22Rv1 (cell line): ENCODE measurements around the gene EIF3L.

ENCODE experiments used
- H3K27ac ChIP-seq: fragments of 450-650 bp; 2 replicates; pipeline ENCODE4 v1.5.1; 2017
- CTCF ChIP-seq: fragments of 450-650 bp; IDR thresholded peaks from 2 replicates; pipeline ENCODE4 v1.5.1; 2017; ENCODE audit warnings: mild to moderate bottlenecking
- ZFX ChIP-seq: fragments of 450-650 bp; IDR thresholded peaks from 2 replicates; pipeline ENCODE4 v1.6.1; 2017; ENCODE audit warnings: antibody characterized with exemption, borderline replicate concordance

Gene EIF3L

DNA sequence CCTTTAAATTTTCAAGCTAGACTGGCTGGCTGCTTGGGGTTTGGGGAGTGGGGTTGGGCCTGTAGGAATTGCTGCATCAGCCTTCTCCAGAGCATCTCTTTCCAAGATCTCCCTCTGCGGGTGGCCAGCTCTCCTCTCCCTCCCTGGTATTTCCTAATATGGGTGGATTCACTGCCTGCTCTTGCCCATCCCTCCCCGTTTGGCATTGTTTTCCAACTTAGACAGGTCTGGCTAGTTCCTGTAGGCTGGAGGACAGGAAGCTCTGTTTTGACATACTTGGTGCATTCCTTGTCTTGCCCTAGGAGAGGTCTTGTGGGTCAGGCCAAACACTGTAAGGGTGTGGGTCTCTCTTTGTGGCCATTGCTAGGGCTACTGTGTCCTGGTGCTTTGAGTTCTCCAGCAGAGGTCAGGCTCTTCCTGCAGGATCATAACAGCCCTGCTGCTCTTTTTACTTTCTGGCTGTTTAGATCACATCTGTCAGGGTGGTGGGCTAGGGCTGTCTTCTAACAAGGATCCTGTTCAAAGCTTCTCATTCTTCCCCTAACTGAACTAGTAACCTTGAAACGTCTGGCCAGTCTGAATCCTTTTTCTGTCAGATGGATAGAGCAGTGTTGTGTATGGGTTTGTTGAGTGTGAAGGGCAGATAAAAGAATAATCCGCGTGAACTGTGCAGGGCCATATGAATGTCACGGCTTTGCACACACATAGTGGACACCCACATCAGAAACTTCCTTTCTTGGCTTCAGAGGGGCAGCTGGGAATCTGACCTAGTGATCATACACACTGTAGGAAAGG is 38.6 kb downstream of the EIF3L start:
- TF ChIP-seq CTCF (peak; percentile 42), ZFX (no peak)
- H3K27ac ChIP-seq: peak overlapping the region; percentile 46

DNA sequence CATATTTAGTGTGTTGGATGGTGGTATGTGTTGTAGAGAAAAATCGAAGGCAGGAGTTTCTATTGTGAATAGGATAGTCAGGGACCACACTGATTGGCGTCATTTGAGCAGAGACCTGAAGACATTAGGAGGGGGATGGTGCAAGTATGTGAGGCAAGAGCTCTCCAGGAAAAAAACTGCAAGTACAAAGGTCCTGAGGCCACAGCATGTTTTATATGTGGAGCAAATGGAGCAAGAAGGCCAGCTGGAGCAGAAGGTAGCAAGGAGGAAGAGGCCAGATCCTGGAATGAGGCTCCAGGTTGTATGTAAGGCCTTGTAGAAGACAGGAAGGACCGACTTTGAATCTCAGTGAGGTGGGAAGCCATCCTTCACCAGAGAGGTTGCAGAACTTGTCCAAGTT is 42.7 kb downstream of the EIF3L start:
- no peak overlapping the region for H3K27ac ChIP-seq
- TF ChIP-seq ZFX: no peak
- no peak for TF ChIP-seq CTCF

GRCh38 chr22:37892566-37893335 is 43.5 kb downstream of the EIF3L start:
- TF ChIP-seq ZFX (no peak), CTCF (no peak)
- H3K27ac ChIP-seq: peak overlapping the region; percentile 25

GRCh38 chr22:37893583-37893983 is 44.4 kb downstream of the EIF3L start:
- peak overlapping the region; percentile 25; the same call in 1 of the 2 replicates for H3K27ac ChIP-seq
- no peak for TF ChIP-seq CTCF
- no peak for TF ChIP-seq ZFX

DNA sequence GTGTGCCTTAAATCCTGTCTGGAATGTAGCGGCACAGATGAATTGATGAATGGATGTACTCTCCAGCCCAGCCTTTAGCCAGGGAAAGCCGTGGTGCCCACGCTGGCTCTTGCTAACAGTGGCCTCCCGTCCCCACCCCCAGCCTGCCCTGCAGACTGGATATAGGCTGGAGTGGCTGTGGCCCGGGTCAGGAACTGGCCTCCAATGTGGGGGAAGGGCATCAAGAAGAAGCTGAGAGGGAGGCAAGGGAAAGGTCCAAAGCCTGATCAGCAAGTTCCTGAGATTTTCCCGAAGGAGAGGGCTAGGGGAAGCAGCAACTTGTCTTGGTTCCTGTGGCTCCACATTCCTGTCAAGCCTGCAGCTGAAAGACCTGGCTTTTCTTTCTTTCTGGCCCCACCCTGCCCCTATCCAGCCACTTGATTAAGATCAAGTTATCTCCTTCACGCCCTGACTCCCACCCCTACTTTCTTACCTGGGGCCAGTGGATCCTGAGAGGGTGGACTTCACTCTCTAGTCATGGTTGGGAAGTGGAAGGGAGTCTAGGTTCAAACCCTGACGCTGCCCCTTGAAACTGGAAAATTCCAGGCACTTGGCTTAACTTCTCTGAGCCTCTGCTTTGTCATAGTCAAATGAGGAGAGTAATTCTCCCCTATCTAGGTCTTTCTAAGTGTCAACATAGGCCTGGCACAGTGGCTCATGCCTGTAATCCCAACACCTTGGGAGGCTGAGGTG is 45.9 kb downstream of the EIF3L start:
- H3K27ac ChIP-seq: no peak overlapping the region
- TF ChIP-seq CTCF: no peak
- TF ChIP-seq ZFX: no peak

- no peak overlapping the region for H3K27ac ChIP-seq
- TF ChIP-seq ZFX: no peak
- no peak for TF ChIP-seq CTCF
These were observed 47.0 kb downstream of the EIF3L start for GRCh38 chr22:37896181-37896592.
